ENCODE data around the gene IL11RA. TPM values are rescaled to one million over a fixed set of nuclear protein-coding genes. Genes with fewer than 3 reads are reported as not detected.

Gene IL11RA
- total and polyA plus RNA-seq, 9 of the 15 experiments (the other 6 are each of a cell fraction or from before 2014, with no cell fraction given): 0.11 to 5.8 (median 2.8) TPM

GRCh38 chr9:34685591-34685990, 33.6 kb downstream of the IL11RA start:
- CTCF ChIA-PET (ENCODE audit: low intra/inter-chr PET ratio): no interaction called here
- Histone ChIP-seq H3K4me1 (replicated peaks in 1 of 2; ENCODE audit: control insufficient read depth in 2 of 2, insufficient read depth in 2 of 2, low read length in 2 of 2) (no peaks in the 10 kb centered on the region), H3K4me2 (ENCODE audit: insufficient read depth, low read length) (no peak overlapping the region), H3K9ac (ENCODE audit: insufficient read depth in 1 of 2, low read depth in 2 of 2, low read length in 2 of 2) (no peak overlapping the region), H3K4me3 (no peak overlapping the region), H3K79me2 (ENCODE audit: control insufficient read depth, insufficient read depth, low read length) (no peaks in the 10 kb centered on the region), H2AFZ (ENCODE audit: low read depth, low read length) (no peak overlapping the region), H3K36me3 (ENCODE audit: control insufficient read depth, insufficient read depth, low read length) (no peaks in the 10 kb centered on the region), H3K27me3 (ENCODE audit: control insufficient read depth in 2 of 2, insufficient read depth in 2 of 2, low read length in 2 of 2) (no peaks in the 10 kb centered on the region), H4K20me1 (replicated peaks; ENCODE audit: control insufficient read depth, insufficient read depth, low read length) (no peaks in the 10 kb centered on the region), H3K27ac (ENCODE audit: extremely low read depth, low read depth, low read length) (no peak overlapping the region), H3K9me1 (ENCODE audit: control insufficient read depth, insufficient read depth, low read length) (no peaks in the 10 kb centered on the region), H3K9me3 (replicated peaks; ENCODE audit: control insufficient read depth, insufficient read depth, low read depth, low read length) (no peaks in the 10 kb centered on the region)
- WGBS (ENCODE audit: insufficient coverage, low coverage, missing lambda C conversion rate): 31% methylated on average over 4 of the region's 4 CpGs
- DNase-seq (ENCODE audit: extremely low read depth in 1 of 4, low spot score in 3 of 4) (no peak), FAIRE-seq (no peak), ATAC-seq (no peak)
- no peak for TF ChIP-seq POLR2AphosphoS5 (IDR thresholded peaks at IDR 0.05; ENCODE audit: control insufficient read depth, insufficient read depth, low read depth, low read length)
- no peak for TF ChIP-seq ZNF561 (CRISPR knock-in tag; conservative IDR thresholded peaks at IDR 0.05)
- no peak for TF ChIP-seq PHF8 (IDR thresholded peaks at IDR 0.05; ENCODE audit: borderline replicate concordance, low read length)
- TF ChIP-seq, protein P1, sequence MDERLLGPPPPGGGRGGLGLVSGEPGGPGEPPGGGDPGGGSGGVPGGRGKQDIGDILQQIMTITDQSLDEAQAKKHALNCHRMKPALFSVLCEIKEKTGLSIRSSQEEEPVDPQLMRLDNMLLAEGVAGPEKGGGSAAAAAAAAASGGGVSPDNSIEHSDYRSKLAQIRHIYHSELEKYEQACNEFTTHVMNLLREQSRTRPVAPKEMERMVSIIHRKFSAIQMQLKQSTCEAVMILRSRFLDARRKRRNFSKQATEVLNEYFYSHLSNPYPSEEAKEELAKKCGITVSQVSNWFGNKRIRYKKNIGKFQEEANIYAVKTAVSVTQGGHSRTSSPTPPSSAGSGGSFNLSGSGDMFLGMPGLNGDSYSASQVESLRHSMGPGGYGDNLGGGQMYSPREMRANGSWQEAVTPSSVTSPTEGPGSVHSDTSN (CRISPR knock-in tag; IDR thresholded peaks at IDR 0.05; ENCODE audit: low read depth): no peak
- TF ChIP-seq, protein P1 (tag; conservative IDR thresholded peaks at IDR 0.05; ENCODE audit: low read depth): no peak
- TF ChIP-seq CBFA2T2 (conservative IDR thresholded peaks at IDR 0.05): no peak
- TF ChIP-seq U2AF1 (optimal IDR thresholded peaks at IDR 0.05; ENCODE audit: low read depth, low read length): no peak
- TF ChIP-seq MEIS2 (IDR thresholded peaks at IDR 0.05; ENCODE audit: partially characterized antibody): no peak
- no peak for TF ChIP-seq ZBTB7A (IDR thresholded peaks at IDR 0.05; ENCODE audit: borderline replicate concordance, control insufficient read depth, low read depth, low read length)
- TF ChIP-seq ZNF184 (CRISPR knock-in tag; IDR thresholded peaks at IDR 0.05): no peak
- TF ChIP-seq THRAP3 (IDR thresholded peaks at IDR 0.05; ENCODE audit: borderline replicate concordance): no peak
- TF ChIP-seq HNRNPUL1 (IDR thresholded peaks at IDR 0.05; ENCODE audit: low read length): no peak
- TF ChIP-seq SRSF1 (IDR thresholded peaks at IDR 0.05; ENCODE audit: low read depth, low read length): no peak
- no peak for TF ChIP-seq ZNF507 (tag; conservative IDR thresholded peaks at IDR 0.05)
- TF ChIP-seq, protein P2, sequence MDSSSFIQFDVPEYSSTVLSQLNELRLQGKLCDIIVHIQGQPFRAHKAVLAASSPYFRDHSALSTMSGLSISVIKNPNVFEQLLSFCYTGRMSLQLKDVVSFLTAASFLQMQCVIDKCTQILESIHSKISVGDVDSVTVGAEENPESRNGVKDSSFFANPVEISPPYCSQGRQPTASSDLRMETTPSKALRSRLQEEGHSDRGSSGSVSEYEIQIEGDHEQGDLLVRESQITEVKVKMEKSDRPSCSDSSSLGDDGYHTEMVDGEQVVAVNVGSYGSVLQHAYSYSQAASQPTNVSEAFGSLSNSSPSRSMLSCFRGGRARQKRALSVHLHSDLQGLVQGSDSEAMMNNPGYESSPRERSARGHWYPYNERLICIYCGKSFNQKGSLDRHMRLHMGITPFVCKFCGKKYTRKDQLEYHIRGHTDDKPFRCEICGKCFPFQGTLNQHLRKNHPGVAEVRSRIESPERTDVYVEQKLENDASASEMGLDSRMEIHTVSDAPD (CRISPR knock-in tag; IDR thresholded peaks at IDR 0.05): no peak
- TF ChIP-seq, protein P3, sequence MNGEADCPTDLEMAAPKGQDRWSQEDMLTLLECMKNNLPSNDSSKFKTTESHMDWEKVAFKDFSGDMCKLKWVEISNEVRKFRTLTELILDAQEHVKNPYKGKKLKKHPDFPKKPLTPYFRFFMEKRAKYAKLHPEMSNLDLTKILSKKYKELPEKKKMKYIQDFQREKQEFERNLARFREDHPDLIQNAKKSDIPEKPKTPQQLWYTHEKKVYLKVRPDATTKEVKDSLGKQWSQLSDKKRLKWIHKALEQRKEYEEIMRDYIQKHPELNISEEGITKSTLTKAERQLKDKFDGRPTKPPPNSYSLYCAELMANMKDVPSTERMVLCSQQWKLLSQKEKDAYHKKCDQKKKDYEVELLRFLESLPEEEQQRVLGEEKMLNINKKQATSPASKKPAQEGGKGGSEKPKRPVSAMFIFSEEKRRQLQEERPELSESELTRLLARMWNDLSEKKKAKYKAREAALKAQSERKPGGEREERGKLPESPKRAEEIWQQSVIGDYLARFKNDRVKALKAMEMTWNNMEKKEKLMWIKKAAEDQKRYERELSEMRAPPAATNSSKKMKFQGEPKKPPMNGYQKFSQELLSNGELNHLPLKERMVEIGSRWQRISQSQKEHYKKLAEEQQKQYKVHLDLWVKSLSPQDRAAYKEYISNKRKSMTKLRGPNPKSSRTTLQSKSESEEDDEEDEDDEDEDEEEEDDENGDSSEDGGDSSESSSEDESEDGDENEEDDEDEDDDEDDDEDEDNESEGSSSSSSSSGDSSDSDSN (IDR thresholded peaks at IDR 0.05; ENCODE audit: borderline replicate concordance in 1 of 2, low read depth in 2 of 2, low read length in 2 of 2): no peak
- in situ Hi-C loops (cut with MboI) (no loop called here), intact Hi-C loops (cut with micrococcal nuclease) (no loop called here)
- BruUV-seq (replicated peaks): no TSS peak
- POLR2A ChIA-PET: interaction anchor here (0.6 to 0.8 kb wide), 3 partner anchors 52 to 300 kb away, joined by 3 read pairs; no protein-coding TSS in a partner anchor
